GM21360 (cell line): ENCODE data around the gene EXOC7.
"Not testable (repeated sequence)": the region's sequence is repeated elsewhere in the genome, so short reads cannot be mapped to it uniquely, and the experiment has no call there.

Experiments
- ATAC-seq: cut with Tn5 transposase; IDR thresholded peaks from one replicate; pipeline ENCODE4 v1.9.1; 2021; ENCODE audit warnings: mild to moderate bottlenecking, moderate library complexity; ENCODE audit not compliant: unreplicated experiment

EXOC7 gene

DNA sequence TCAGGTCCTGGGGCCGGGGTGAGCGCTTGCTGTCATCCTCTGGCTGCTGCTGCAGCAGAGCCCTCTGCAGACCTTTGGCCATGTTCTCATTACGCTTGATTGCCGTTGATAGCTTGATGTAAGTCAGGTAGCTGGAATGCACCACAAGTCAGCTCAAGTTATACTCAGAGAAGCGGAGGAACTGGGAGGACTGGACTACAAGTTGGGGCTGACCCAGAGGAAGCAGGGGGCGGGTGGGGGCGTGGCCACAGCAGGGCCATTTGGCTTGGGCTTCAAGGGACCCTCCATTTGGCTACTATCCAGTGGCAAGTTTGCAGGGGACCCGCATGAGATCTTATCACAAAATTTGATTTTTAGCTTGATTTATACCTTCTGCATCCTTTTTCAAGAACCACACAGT, 57.5 kb downstream of the EXOC7 start:
- no peak for ATAC-seq

DNA sequence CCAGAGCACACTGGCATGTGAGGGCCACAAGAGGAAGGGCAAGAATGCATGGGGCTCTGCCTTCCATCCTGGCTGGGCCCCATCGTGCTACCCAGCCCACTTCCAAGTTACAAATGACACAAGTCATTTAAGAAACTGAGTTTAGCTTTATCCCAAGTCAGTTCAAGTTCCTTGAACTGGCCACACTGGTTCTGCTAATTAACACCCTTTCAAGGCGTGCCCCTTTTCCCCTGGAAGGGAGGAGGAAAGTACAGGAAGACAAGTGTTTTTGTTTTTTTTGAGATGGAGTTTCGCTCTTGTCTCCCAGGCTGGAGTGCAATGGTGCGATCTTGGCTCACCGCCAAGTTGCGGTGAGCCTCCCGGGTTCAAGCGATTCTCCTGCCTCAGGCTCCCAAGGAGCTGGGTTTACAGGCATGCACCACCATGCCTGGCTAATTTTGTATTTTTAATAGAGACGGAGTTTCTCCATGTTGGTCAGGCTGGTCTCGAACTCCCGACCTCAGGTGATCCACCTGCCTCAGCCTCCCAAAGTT, 59.0 kb downstream of the EXOC7 start:
- not testable (repeated sequence) for ATAC-seq

DNA sequence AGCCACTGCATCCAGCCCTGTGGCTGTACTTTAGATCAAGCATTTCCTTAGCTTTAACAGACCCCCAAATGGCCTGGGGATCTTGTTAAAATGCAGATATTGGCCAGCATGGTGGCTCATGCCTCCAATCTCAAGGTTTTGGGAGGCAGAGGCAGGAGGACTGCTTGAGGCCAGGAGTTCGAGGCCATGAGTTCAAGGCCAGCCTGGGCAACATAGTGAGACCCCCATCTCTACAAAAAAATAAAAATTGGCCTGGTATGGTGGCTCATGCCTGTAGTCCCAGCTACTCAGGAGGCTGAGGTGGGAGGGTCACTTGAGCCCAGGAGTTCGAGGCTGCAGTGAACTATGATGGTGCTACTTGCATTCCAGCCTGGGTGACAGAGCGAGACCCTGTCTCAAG, 60.7 kb downstream of the EXOC7 start:
- ATAC-seq = not testable (repeated sequence)

DNA sequence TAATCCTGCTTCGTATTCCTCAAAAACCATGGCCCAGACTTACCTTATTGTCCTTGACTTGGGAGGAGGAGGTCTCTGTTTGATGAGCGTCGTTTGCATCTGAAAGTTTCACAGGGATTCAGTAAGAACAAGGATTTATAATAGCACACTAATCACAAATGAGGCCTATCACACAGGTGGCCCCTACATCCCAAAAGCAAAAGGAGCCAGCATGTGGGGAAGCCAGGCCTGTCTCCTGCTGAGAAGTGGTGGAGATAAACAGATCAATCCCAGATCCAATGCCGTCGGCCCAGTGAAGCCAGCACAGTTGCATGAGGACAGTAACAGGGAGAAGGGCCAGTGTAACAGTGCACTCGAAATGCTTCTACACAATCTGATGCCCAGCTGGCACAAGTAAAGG, 63.2 kb downstream of the EXOC7 start:
- ATAC-seq = no peak

DNA sequence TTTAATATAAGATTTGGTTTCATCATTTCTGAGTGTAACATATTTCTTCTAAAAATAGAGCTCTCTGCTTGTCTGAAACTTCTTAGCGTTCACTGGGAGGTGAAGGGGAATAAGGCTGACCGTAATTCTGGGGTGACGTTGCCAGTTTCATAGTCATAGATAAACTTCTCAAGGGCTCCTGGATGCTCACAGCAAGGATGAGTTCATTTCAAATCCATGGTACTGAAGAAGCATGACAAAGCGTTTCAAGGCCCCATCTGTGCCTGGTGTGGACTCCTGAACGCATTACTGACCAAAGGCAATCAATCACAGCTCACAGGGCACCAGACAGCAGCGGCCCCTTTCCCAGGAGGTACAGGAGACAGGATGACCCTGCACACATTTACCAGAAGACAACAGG, 64.5 kb downstream of the EXOC7 start:
- no peak for ATAC-seq

GRCh38 chr17:76038050-76038449, 65.5 kb downstream of the EXOC7 start:
- ATAC-seq = no peak

DNA sequence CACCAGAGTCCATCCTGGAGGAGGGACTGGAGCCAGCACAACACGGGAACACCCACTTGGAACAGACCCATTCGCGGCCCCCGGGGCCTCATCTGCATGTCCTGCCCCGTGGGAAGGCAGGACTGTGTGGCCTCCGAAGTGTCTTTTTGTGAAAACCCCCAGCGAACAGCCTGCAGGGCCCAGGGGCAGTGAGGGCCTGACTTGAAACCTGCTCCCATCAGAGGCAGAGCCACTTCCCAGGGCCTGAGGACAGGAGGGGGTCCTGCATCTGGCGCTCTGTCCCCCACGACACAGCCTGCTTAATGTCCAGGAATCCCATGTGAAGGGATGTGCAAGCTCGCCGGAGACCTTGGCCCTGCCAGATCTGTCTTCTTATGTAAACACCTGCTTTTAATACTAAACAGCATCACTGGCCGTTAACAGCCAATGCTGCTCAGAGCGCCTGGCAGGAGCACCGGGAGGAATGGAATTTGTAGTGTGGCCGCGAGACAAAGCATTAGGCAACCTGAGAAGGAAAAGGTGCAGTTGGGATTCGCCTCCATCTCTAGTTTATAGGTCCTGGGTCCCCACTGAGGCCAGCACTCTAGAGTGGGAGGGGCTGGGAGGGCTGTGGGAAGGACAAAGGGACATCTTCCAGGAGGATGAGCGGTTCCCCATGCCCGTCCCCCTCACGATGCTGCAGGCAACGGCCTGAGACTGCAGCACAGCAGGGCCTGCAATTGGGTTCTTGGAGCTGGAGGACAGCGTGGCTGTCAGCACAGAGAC, 66.9 kb downstream of the EXOC7 start:
- ATAC-seq = no peak

GRCh38 chr17:76034428-76035350, 68.9 kb downstream of the EXOC7 start:
- ATAC-seq = no peak

- ATAC-seq = no peak
Measured at GRCh38 chr17:76033139-76033538, 70.4 kb downstream of the EXOC7 start.

DNA sequence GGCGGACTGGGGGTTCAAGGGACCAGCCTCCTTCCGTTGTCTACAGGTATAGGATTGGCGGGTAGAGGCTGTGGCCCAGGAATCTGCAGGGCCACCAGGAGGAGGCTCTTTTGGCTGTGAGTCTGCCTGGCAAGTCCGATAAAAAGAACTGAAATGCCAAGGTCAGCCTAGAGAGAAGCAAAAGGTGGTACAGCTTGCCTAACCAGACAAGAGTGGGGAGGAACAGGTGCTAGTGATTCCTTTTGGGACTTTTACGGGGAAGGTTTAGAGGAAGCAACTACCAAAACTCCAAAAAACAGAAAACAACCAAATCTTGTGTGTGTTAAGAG, 70.8 kb downstream of the EXOC7 start:
- ATAC-seq = no peak

DNA sequence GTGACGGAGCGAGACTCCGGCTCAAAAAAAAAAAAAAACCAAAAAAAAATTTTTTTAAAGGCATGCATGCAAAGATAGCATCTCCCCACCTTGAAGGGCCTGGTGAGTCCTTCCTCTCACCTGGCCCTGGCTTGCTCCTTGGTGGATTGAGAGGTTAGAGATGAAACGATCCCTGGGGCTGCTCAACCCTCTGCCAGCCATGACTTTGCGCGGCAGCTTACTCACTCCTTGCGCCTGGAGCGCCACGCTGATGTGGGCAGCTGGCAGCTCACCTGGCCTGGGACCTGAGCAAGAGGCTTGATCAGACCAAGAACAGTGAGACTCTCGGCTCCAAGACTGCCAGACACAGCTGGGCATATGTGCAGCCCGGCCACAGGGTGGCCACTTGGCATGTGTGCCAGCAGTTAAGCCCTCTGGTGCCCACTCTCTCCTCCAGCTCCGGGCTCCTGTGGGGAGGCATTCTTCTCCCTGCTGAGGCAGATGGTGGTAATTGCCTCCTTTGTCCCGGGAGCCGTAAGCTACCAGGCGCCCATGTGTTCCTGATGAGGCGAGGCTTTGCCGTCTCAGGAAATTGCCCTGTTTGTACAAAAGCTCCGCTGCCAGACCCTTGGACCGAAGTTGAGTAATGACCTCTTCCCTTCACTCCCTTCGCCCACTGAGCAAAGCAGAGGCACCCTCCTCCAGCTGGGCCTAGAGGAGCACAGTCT, 71.4 kb downstream of the EXOC7 start:
- ATAC-seq = no peak
